DND-41 (cell line): ENCODE data around the gene TMEM178B.

ENCODE experiments used
- CTCF ChIP-seq: IDR thresholded peaks from 2 replicates; pipeline ENCODE4 v1.5.1; 2012; ENCODE audit warnings: borderline replicate concordance, low read length, moderate library complexity, mild to moderate bottlenecking; ENCODE audit not compliant: poor library complexity, severe bottlenecking; ENCODE audit errors: extremely low read depth
- EZH2 ChIP-seq: IDR thresholded peaks from 3 replicates; pipeline ENCODE4 v1.6.1; 2012; ENCODE audit warnings: borderline replicate concordance, low read depth, mild to moderate bottlenecking, moderate library complexity, low read length, inconsistent platforms; ENCODE audit not compliant: severe bottlenecking

GRCh38 chr7:141201145-141201885, 127.5 kb downstream of the TMEM178B start:
- TF ChIP-seq CTCF (no peak), EZH2 (no peak)
